Measurements from ENCODE around the gene RIC8B. TPM values are rescaled to one million over a fixed set of nuclear protein-coding genes. Genes with fewer than 3 reads are reported as not detected.

RIC8B gene
- total RNA-seq, 2 donors from 2014 or later: 15.8 to 18.2 TPM

DNA sequence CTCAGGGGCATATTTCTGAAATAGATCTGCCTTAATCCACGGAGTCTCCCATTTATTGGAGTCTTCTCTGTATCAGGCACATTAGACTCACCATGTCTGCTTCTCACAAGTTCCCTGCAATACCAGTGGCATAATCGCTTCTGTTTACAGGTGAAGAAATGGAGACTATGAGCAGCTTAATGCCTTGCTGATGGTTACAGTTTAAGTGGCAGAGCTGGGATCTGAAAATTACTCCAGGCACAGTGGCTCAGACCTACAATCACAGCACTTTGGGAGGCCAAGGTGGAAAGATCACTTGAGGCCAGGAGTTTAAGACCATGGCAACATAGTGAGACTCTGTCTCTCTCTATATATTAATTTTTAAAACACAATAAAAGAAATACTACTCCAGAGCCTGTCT is 7.3 kb upstream of the RIC8B start:
- H3K9me3 Mint-ChIP-seq: no peaks in the 10 kb centered on the region
- DNase-seq (ENCODE audit: low spot score) (no peak), ATAC-seq (no peak)
- peaks cover 20 to 35% of the 10 kb centered on the region in 2 donors for H3K27me3 Mint-ChIP-seq
- no peaks in the 10 kb centered on the region for H3K36me3 Mint-ChIP-seq
- H3K4me3 Mint-ChIP-seq: no peak overlapping the region
- H3K27ac Mint-ChIP-seq: no peak overlapping the region
- no peaks in the 10 kb centered on the region for H3K4me1 Mint-ChIP-seq (ENCODE audit: low read depth in 2 of 2)

DNA sequence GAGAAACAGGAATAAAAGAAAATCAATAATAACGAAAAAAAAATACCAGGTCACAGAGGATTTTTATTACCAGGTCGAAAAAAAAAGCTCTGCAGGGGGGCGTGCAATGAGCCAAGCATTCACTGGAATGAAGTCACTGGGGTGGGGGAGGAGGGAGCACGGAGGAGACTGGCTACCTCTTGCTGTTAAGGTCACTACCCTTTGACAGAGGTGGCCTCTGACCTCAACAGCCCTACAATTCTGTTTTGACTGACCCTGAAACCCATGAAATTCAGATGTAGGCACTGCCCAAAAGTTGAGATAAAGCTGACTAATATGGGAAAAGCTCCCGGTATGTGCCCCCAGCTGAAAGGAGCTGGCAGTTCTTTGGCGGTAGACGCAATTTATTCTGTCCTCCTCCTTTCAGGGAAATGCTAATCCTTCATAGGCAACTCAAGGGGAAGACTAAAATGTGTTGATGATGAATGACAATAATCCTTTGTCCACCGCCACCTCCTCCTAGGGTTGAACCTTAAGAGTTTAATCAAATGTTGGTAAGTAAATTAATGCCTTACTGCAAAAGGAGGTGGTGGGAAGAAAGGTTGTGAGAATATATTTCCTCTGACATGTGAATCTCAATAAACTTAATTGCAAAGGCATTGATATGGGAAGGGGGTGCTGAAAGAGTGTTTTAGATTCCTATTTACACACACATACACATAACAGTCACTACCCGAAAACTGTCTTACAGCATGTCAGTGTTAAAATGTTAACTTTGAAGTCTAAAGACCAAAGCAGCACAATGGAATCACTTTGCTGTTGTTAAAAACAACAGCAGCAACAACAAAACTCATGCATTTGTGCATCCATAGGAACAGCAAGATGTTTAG is 6.3 kb upstream of the RIC8B start:
- no peaks in the 10 kb centered on the region for H3K9me3 Mint-ChIP-seq
- H3K4me1 Mint-ChIP-seq (ENCODE audit: low read depth in 2 of 2): no peaks in the 10 kb centered on the region
- peaks cover 20 to 35% of the 10 kb centered on the region in 2 donors for H3K27me3 Mint-ChIP-seq
- no peaks in the 10 kb centered on the region for H3K36me3 Mint-ChIP-seq
- DNase-seq (ENCODE audit: low spot score) (no peak), ATAC-seq (no peak)
- no peak overlapping the region for H3K4me3 Mint-ChIP-seq
- H3K27ac Mint-ChIP-seq: no peak overlapping the region

DNA sequence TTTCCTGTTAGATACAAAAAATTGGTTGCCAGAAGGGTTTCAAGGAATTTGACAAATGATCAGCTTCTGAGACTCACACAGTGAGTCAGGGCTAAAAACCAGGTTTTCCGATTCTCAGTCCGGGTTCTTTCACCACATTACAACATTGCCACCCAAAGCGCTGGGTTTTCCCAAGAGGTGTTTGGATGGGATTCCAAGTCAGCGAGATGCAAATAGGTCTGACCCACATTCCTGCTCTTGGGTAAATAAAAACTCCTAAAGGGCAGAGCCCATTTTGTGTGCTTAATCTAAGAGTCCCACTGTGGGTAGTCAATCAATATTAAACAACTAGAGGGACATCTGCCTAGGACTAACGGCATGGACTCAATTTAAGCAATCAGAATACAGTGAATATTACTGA is 5.4 kb upstream of the RIC8B start:
- H3K4me3 Mint-ChIP-seq: no peak overlapping the region
- no peaks in the 10 kb centered on the region for H3K36me3 Mint-ChIP-seq
- H3K4me1 Mint-ChIP-seq (ENCODE audit: low read depth in 2 of 2): peaks cover 5 to 6% of the 10 kb centered on the region in 2 donors
- H3K27me3 Mint-ChIP-seq: peaks cover 20 to 35% of the 10 kb centered on the region in 2 donors
- DNase-seq (ENCODE audit: low spot score) (no peak), ATAC-seq (no peak)
- no peak overlapping the region for H3K27ac Mint-ChIP-seq
- H3K9me3 Mint-ChIP-seq: no peaks in the 10 kb centered on the region

DNA sequence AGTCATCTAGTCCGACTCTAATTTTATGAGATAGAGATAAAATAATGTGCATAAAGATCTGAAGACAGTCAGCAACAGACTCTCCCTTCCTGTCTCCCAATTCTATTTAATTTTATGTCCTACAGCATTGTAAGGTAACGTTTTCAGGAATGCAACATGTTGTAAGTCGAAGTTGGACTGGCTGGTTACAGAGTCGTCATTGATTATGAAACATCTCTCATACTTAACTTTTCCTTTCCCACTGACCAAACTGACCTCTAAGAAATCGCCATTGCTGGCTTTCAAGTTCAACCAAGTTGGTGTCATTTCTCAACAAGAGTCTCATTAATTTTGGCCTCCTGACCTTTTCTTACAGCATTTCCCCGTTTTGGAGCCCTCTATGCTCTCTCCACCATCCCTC is 4.9 kb upstream of the RIC8B start:
- Mint-ChIP-seq H3K4me3 (no peak overlapping the region), H3K27me3 (peaks cover 20 to 35% of the 10 kb centered on the region in 2 donors), H3K9me3 (no peaks in the 10 kb centered on the region), H3K27ac (no peak overlapping the region), H3K36me3 (no peaks in the 10 kb centered on the region), H3K4me1 (ENCODE audit: low read depth in 2 of 2) (peaks cover 8 to 9% of the 10 kb centered on the region in 2 donors)
- no peak for ATAC-seq
- DNase-seq (ENCODE audit: low spot score): no peak

DNA sequence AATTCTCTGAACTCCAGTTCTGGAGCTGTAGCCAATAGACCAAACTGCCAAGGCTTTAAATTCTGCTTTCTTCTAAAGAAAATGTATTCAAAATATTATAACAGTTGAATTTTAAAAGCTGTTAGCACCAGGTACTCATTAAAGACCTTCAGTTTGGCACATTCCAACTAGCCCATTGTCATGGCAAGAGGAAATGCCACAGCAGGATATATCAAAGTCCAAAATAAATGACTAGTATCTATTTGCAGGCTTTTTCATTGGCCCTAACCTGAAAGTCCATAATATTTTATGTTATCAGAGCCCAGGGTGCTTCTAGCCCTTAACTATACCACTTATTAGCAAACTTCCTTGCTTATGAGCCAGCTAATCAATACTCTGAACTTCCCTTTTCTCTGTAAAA is 3.1 kb upstream of the RIC8B start:
- H3K4me3 Mint-ChIP-seq: no peak overlapping the region
- H3K36me3 Mint-ChIP-seq: no peaks in the 10 kb centered on the region
- no peak overlapping the region for H3K27ac Mint-ChIP-seq

DNA sequence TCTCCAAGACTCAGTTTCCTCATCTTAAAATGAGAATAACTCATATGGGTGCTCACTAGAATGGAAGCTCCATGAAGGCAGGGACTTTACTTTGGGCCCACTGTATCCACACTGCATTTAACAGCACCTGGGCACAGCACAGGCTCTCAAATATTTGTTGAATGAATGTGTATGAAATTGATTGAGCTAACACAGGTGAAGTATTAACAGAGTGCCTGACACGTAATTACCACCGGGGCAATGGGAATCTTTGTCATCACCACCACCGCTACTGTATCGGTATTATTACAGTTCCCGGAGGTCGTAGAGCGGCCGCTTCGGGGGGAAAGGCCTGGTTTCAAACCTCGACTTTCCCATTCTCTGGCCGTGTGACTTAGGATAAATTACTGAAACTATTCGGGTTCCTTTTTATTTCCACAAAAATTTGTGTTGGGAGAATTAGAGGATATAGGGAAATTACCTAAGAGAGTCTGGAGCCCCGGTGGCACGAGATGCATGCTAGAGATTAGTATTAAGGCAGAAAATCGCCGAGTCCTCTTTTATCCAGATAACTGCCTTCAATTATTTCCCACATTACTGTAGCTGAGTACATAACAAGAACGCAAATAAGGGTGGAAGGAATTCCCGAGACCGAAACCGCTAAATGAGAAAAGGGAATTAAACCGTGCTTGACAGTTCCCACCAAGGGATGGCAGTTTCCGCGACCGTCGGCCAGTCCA is 1.0 kb upstream of the RIC8B start:
- Mint-ChIP-seq H3K9me3 (no peaks in the 10 kb centered on the region), H3K4me3 (peak overlapping the region; percentile 97), H3K4me1 (ENCODE audit: low read depth in 2 of 2) (peaks cover 25 to 38% of the 10 kb centered on the region in 2 donors), H3K27ac (peak overlapping the region; percentile 90 to 96), H3K36me3 (no peaks in the 10 kb centered on the region), H3K27me3 (peaks cover 7 to 15% of the 10 kb centered on the region in 2 donors)
- ATAC-seq (no peak), DNase-seq (ENCODE audit: low spot score) (no peak)

More for the DNA sequence above, 3.1 kb upstream of the RIC8B start:
- Mint-ChIP-seq H3K27me3 (peaks cover 18 to 31% of the 10 kb centered on the region in 2 donors), H3K4me1 (ENCODE audit: low read depth in 2 of 2) (peaks cover 21 to 25% of the 10 kb centered on the region in 2 donors), H3K9me3 (no peaks in the 10 kb centered on the region)
- DNase-seq (ENCODE audit: low spot score): no peak
- ATAC-seq: no peak

DNA sequence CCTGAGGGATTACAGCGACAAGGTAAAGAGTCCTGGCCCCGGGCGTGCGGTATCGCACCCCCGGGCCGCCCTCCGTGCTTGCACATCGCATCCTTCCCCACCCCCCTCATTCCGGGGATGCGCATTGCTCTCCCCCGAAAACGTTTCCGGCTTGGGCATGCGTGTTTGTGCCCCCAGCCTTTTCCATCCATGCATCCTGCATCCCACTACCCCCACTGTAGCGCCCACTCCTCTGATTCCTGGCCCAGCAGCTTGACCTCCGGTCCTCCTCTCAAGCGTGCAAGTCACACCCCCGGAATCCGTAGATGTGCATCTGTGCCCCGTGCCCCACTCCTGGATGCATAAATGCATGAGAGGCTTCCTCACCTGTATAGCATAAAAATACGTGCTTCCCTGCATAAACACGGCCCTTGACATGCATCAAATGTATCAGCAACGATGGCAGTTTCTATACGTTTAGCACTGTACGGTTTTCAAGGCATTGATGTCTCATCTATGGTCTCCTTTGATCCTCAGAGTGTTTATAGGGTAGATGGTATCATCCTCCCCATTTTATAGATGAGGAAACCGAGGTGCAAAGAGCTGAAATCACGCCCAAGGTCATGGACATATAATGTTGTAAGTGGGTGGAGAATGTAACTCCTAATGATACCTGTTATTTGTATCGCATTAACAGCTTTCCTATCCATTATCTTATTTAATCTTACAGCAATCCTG is 484 bp downstream of the RIC8B start:
- no peaks in the 10 kb centered on the region for H3K9me3 Mint-ChIP-seq
- DNase-seq (ENCODE audit: low spot score): no peak
- H3K27me3 Mint-ChIP-seq: peaks cover 0 to 1% of the 10 kb centered on the region in 2 donors
- H3K4me3 Mint-ChIP-seq: peak overlapping the region; percentile 97
- no peaks in the 10 kb centered on the region for H3K36me3 Mint-ChIP-seq
- peak overlapping the region; percentile 90 to 96 for H3K27ac Mint-ChIP-seq
- peaks cover 25 to 38% of the 10 kb centered on the region in 2 donors for H3K4me1 Mint-ChIP-seq (ENCODE audit: low read depth in 2 of 2)
- ATAC-seq: peak in 1 of 2 donors; percentile 1

DNA sequence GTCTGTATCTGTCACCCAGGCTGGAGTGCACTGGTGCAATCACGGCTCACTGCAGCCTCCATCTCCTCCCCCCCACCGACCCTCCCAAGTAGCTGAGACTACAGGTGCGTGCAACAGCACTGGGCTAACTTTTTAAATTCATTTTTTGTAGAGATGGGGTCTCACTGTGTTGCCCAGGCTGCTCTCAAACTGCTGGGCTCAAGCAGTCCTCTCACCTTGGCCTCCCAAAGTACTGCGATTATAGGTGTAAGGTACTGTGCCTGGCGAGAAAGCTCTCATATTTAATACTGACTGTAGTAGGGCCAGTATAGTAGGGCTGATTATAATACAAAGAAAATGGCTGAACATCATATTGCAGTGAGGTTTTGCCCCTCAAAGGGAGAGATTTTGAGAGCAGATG is 2.4 kb downstream of the RIC8B start:
- DNase-seq (ENCODE audit: low spot score) (no peak), ATAC-seq (no peak)
- H3K4me1 Mint-ChIP-seq (ENCODE audit: low read depth in 2 of 2): peaks cover 25 to 38% of the 10 kb centered on the region in 2 donors
- no peak overlapping the region for H3K4me3 Mint-ChIP-seq
- no peaks in the 10 kb centered on the region for H3K36me3 Mint-ChIP-seq
- H3K27ac Mint-ChIP-seq: no peak overlapping the region
- H3K27me3 Mint-ChIP-seq: no peaks in the 10 kb centered on the region
- H3K9me3 Mint-ChIP-seq: no peaks in the 10 kb centered on the region

DNA sequence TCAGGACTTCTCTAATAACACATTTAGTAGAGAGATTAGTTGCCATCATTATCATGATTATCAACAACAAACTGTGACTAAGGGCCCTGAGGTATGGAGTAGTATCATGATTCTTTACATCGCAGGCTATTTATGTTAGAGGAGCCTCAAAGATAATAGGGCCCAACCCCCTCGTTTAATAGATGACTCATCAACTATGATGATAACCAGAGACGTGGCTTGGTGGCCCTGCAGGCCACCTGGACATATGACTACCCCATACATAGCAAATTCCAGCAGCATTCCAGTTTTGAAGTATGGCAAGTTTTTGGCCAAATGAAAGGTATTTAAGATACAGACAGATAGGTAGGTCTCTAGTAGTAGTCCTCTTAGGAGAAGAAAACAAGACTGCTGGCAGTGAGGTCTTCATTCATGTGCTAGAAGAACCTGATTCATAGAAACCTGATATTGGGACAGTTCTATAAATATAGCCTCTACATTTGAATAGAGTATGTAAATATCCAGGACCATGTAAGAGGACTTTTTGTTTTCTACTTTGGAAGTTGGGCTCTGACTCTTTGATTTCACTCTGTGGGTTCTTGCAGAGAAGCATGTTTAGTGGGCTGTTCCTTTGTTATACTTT is 5.6 kb downstream of the RIC8B start:
- H3K27ac Mint-ChIP-seq: no peak overlapping the region
- DNase-seq (ENCODE audit: low spot score): no peak
- peaks cover 4% of the 10 kb centered on the region for H3K36me3 Mint-ChIP-seq
- ATAC-seq: no peak
- no peaks in the 10 kb centered on the region for H3K9me3 Mint-ChIP-seq
- H3K4me3 Mint-ChIP-seq: no peak overlapping the region
- H3K27me3 Mint-ChIP-seq: no peaks in the 10 kb centered on the region
- H3K4me1 Mint-ChIP-seq (ENCODE audit: low read depth in 2 of 2): peaks cover 21 to 33% of the 10 kb centered on the region in 2 donors

DNA sequence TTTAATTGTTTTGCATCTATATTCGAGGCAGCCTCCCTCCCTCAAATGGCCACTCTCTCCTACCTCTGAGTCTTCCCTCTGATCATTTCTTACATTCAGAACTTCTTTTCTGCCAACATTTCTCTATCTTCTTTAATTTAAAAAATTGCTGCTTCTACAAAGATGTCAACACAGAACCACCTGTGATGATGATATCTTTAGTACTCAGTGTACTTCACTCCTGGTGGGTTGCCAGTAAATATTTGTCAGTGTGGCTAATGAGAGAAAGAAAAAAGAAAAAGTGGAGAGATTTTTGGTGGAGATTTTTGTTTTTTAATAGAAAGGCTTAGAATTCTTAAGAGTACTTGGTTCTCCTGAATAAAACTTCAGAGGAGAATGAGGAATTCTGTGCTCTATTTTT is 8.1 kb downstream of the RIC8B start:
- H3K4me1 Mint-ChIP-seq (ENCODE audit: low read depth in 2 of 2): peaks cover 10 to 11% of the 10 kb centered on the region in 2 donors
- H3K4me3 Mint-ChIP-seq: no peak overlapping the region
- no peaks in the 10 kb centered on the region for H3K9me3 Mint-ChIP-seq
- no peak overlapping the region for H3K27ac Mint-ChIP-seq
- H3K27me3 Mint-ChIP-seq: no peaks in the 10 kb centered on the region
- no peak for ATAC-seq
- no peak for DNase-seq (ENCODE audit: low spot score)
- peaks cover 5% of the 10 kb centered on the region for H3K36me3 Mint-ChIP-seq

DNA sequence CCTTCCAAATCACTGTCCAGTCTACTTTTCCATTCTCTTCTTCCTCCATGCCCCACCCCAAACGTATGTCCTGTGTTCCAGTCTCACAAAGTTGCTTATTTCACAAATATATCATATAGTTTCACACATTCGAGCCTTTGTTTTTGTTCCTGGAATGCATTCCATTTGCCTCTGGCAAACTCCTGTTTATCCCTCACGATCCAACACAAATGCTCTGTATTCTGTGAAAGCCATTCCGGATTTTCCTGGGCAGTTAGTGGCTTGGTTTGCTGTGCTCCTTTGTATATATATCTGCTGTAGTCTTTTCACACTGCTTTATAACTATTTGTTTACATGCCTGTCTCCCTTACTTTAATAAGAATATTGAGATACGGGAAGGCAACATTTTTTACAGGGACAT is 9.0 kb downstream of the RIC8B start:
- no peak overlapping the region for H3K4me3 Mint-ChIP-seq
- no peak for DNase-seq (ENCODE audit: low spot score)
- no peak overlapping the region for H3K27ac Mint-ChIP-seq
- H3K27me3 Mint-ChIP-seq: no peaks in the 10 kb centered on the region
- peaks cover 7 to 10% of the 10 kb centered on the region in 2 donors for H3K4me1 Mint-ChIP-seq (ENCODE audit: low read depth in 2 of 2)
- H3K9me3 Mint-ChIP-seq: no peaks in the 10 kb centered on the region
- no peak for ATAC-seq
- H3K36me3 Mint-ChIP-seq: peaks cover 5% of the 10 kb centered on the region

DNA sequence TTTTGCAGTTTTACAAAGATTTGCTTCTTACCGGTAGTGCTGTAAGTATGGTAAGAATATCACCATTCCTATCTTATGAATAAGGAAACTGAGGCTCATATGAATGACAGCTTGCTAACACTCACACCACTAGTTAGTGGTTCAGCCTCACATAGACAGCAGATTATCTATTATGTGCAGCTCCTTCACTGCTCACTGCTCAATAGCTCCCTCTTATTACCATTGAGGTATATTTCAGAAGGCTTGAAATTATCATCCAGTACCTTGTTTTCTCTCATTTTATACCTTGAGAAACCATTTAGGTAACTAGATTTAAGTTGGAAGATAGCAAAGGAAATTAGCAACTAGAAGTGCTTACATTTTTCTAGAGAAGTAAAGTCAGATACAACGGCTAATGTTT is 15.5 kb downstream of the RIC8B start:
- Mint-ChIP-seq H3K9me3 (no peaks in the 10 kb centered on the region), H3K4me3 (no peak overlapping the region), H3K36me3 (peaks cover 14% of the 10 kb centered on the region), H3K27me3 (no peaks in the 10 kb centered on the region), H3K4me1 (ENCODE audit: low read depth in 2 of 2) (peaks cover 0 to 6% of the 10 kb centered on the region in 2 donors), H3K27ac (no peak overlapping the region)
- no peak for ATAC-seq
- no peak for DNase-seq (ENCODE audit: low spot score)

DNA sequence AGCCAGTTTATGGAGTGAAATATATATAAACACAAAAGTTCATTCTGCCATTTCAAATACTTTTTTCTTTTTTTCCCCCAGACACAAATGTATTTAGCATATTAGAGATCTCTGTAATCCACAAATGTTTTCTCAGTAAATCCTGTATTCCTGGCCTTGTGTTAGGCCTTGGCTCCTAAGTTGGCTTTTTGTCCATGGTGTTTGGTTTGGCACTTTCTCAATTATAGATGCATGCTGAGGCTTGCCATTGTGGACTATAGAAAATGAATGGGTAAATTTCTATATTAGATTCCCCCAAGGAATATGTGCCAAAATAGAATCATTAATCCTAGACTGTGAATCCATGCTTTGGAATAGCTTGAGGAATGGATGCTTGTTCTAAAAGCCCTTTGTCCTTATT is 17.0 kb downstream of the RIC8B start:
- Mint-ChIP-seq H3K9me3 (no peaks in the 10 kb centered on the region), H3K4me3 (no peak overlapping the region), H3K36me3 (peaks cover 12% of the 10 kb centered on the region), H3K27ac (no peak overlapping the region), H3K4me1 (ENCODE audit: low read depth in 2 of 2) (peaks cover 0 to 6% of the 10 kb centered on the region in 2 donors), H3K27me3 (no peaks in the 10 kb centered on the region)
- DNase-seq (ENCODE audit: low spot score) (no peak), ATAC-seq (no peak)

Measured in natural killer cell treated with Interleukin-12 subunit alpha and Interleukin-12 subunit beta and Interleukin-15 and Interleukin-18, amount 100 ng/mL, for 72 hours (primary cell).